ENCODE measurements around the gene FCRL5.

The FCRL5 gene

DNA sequence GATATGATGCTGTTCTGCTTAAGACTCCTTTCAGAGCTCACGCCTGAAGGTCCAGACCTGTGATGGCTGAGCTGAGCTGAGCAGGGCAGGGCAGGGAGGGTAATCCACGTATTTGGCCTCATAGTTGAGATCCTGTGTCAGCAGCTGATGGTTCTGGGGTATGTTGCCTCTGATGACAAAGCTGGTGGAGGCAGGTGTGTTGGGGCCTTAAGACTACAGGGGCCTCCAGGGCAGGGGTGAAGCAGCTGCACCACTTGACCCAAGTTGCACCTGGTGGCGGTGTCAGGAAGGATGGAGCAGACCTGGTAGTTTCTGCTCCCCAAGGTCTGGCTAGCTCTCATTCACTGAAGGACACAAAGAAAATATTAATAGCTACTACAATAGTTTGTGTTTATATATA, 57.0 kb downstream of the FCRL5 start:
- H3K4me2 ChIP-seq = peak overlapping the region; percentile 30
- H3K9ac ChIP-seq = no peak overlapping the region
- no peaks in the 10 kb centered on the region for H3K36me3 ChIP-seq (ENCODE audit: insufficient read depth)
- peak overlapping the region; percentile 21; the same call in 1 of the 2 replicates for H2AFZ ChIP-seq (ENCODE audit: low read depth)
- H3K4me3 ChIP-seq (IDR thresholded peaks at IDR 0.05; ENCODE audit: insufficient read depth, low read depth, low read length) = no peak overlapping the region
- TF ChIP-seq CTCF (conservative IDR thresholded peaks at IDR 0.05; ENCODE audit: low read depth, low read length) = no peak
- H3K27me3 ChIP-seq (ENCODE audit: insufficient read depth, low read depth) = no peaks in the 10 kb centered on the region
- H3K79me2 ChIP-seq (ENCODE audit: insufficient read depth, low read depth) = no peaks in the 10 kb centered on the region
- H4K20me1 ChIP-seq (ENCODE audit: insufficient read depth) = no peaks in the 10 kb centered on the region
- H3K27ac ChIP-seq = peak overlapping the region; percentile 14; the same call in 1 of the 2 replicates
- H3K4me1 ChIP-seq (ENCODE audit: low read depth, poor library complexity, severe bottlenecking) = peaks cover 50% of the 10 kb centered on the region

GRCh38 chr1:157494093-157494492, 58.2 kb downstream of the FCRL5 start:
- Histone ChIP-seq H4K20me1 (ENCODE audit: insufficient read depth) (no peaks in the 10 kb centered on the region), H3K4me2 (peak overlapping the region; percentile 30; the same call in 1 of the 2 replicates)

DNA sequence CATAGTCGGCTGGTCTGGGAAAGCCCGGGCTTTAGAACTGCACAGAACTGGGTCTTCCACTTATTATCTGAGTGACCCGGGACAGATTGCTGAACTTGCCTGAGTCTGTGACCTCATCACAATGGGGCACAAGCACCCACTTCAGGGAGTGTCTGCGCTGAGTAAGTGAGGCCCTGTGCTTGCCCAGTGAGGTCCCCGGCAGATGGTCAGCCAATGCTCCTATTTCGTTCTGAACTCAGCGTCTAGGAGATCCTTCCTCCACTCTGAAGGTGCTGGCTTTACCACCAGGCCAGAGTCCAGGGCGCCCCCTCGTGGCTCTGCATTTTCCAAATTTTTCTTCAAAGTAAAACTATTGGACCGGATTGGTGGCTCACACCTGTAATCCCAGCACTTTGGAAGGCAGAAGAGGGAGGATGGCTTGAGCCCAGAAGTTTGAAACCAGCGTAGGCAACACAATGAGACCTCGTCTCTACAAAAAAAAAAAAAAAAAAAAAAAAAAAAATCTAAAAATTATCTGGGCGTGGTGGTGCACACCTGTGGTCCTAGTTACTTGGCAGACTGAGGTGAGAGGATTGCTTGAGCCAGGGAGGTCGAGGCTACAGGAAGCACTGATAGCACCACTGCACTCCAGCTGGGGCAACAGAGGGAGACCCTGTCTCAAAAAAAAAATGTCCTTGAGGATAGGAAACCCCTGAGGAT, 61.7 kb downstream of the FCRL5 start:
- no peaks in the 10 kb centered on the region for H4K20me1 ChIP-seq (ENCODE audit: insufficient read depth)
- no peaks in the 10 kb centered on the region for H3K79me2 ChIP-seq (ENCODE audit: insufficient read depth, low read depth)
- no peak overlapping the region for H3K27ac ChIP-seq
- peak overlapping the region; percentile 23 for H3K4me3 ChIP-seq (IDR thresholded peaks at IDR 0.05; ENCODE audit: insufficient read depth, low read depth, low read length)
- H3K27me3 ChIP-seq (ENCODE audit: insufficient read depth, low read depth) = no peaks in the 10 kb centered on the region
- TF ChIP-seq CTCF (conservative IDR thresholded peaks at IDR 0.05; ENCODE audit: low read depth, low read length) = peak; percentile 99
- peak overlapping the region; percentile 50; the same call in 1 of the 2 replicates for H2AFZ ChIP-seq (ENCODE audit: low read depth)
- H3K36me3 ChIP-seq (ENCODE audit: insufficient read depth) = no peaks in the 10 kb centered on the region
- H3K9ac ChIP-seq = no peak overlapping the region
- H3K4me2 ChIP-seq = peak overlapping the region; percentile 43
- H3K4me1 ChIP-seq (ENCODE audit: low read depth, poor library complexity, severe bottlenecking) = peaks cover 44% of the 10 kb centered on the region

More at GRCh38 chr1:157494093-157494492, 58.2 kb downstream of the FCRL5 start:
- H3K9ac ChIP-seq = no peak overlapping the region
- peak overlapping the region; percentile 14 for H3K27ac ChIP-seq
- H3K79me2 ChIP-seq (ENCODE audit: insufficient read depth, low read depth) = no peaks in the 10 kb centered on the region
- no peaks in the 10 kb centered on the region for H3K27me3 ChIP-seq (ENCODE audit: insufficient read depth, low read depth)
- no peak for TF ChIP-seq CTCF (conservative IDR thresholded peaks at IDR 0.05; ENCODE audit: low read depth, low read length)
- no peaks in the 10 kb centered on the region for H3K36me3 ChIP-seq (ENCODE audit: insufficient read depth)
- peaks cover 61% of the 10 kb centered on the region for H3K4me1 ChIP-seq (ENCODE audit: low read depth, poor library complexity, severe bottlenecking)
- H2AFZ ChIP-seq (ENCODE audit: low read depth) = no peak overlapping the region
- H3K4me3 ChIP-seq (IDR thresholded peaks at IDR 0.05; ENCODE audit: insufficient read depth, low read depth, low read length) = no peak overlapping the region

DNA sequence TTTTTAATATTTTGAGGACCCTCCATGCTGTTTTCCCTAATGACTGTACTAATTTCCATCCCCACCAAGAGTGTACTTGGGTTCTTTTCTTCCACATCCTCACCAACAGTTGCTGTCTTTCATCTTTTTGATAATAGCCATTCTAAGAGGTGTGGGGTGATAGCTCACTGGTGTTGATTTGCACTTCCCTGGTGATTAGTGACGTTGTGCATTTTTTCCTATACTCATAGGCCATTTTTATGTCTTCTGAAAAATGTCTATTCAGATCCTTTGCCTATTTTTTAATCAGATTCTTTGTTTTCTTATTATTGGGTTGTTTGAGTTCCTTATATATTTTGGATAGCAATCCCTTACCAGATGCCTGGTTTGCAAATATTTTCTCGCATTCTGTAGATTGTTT, 64.2 kb downstream of the FCRL5 start:
- Histone ChIP-seq H4K20me1 (ENCODE audit: insufficient read depth) (no peaks in the 10 kb centered on the region), H3K79me2 (ENCODE audit: insufficient read depth, low read depth) (no peaks in the 10 kb centered on the region), H3K9ac (no peak overlapping the region), H3K4me2 (no peak overlapping the region), H3K27me3 (ENCODE audit: insufficient read depth, low read depth) (no peaks in the 10 kb centered on the region), H2AFZ (ENCODE audit: low read depth) (no peak overlapping the region), H3K27ac (no peak overlapping the region), H3K4me3 (IDR thresholded peaks at IDR 0.05; ENCODE audit: insufficient read depth, low read depth, low read length) (no peak overlapping the region), H3K36me3 (ENCODE audit: insufficient read depth) (no peaks in the 10 kb centered on the region), H3K4me1 (ENCODE audit: low read depth, poor library complexity, severe bottlenecking) (peaks cover 27% of the 10 kb centered on the region)
- TF ChIP-seq CTCF (conservative IDR thresholded peaks at IDR 0.05; ENCODE audit: low read depth, low read length) = no peak
